ENCODE results near the gene PRX.
"Not testable (repeated sequence)": the region's sequence is repeated elsewhere in the genome, so short reads cannot be mapped to it uniquely, and the experiment has no call there.

The PRX gene

GRCh38 chr19:40413291-40413845 is at the start of gene PRX:
TSS of gene PRX (minus strand) at chr19:40413378. CDS start at chr19:40407932, 5,446 bp downstream.
- no peak for DNase-seq

DNA sequence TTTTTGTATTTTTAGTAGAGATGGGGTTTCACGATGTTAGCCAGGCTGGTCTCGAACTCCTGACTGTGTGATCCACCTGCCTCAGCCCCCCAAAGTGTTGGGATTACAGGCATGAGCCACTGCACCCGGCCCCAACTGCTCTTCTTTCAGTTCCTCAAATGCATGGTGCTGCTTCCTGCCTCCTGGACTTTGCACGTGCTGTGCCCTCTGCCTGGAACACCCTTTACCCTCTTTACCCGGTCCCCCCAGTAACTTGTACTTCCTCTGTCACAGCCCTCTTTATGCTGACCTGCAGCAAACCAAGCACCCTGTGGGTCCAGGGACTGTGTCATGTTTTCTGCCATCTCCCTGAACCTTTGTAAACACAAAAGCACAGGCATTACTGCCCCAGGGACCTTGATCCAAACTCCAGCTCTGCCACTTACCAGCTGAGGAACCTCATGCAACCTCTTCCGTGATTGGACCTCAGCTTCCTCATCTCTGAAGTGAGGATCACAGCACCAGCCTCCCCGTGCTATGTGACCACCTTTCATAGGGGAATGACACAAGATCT is 48.6 kb upstream of the PRX start:
- no peak for DNase-seq

GRCh38 chr19:40460185-40460584 is 47.0 kb upstream of the PRX start:
- DNase-seq, result no peak

GRCh38 chr19:40458597-40458974 is 45.4 kb upstream of the PRX start:
- no peak for DNase-seq

DNA sequence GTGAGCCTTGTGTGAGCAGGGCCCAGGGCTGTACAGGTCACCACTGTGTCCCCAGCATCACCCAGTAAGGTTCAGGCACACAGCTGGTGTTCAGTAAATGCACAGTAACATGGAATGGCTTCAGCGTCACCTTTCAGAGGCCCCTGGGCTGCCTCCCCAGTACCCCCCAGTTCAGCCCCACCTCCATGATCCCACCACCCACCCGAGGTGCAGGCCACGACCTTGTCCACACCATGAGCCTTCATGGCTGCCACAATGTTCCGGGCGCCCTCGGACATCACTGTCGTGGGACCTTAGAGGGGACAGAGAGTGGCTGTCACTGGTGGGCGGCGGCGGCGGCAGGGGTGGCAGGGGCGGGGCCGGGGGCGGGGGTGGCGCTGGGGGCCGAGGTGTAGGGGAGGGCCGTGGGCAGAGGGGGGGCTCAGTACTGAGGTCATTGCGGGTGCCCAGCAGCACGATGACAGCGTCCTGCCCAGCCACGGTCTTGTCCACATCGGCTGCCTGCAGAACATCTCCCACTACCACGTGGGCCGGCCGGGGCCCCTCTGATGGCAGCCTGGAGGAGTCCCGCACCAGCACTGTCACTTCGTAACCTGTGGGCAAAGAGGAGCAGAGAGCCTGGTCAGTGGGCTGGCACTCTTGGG is 44.9 kb upstream of the PRX start:
- no peak for DNase-seq

- no peak for DNase-seq
Measured at GRCh38 chr19:40457048-40457447, 43.9 kb upstream of the PRX start.

DNA sequence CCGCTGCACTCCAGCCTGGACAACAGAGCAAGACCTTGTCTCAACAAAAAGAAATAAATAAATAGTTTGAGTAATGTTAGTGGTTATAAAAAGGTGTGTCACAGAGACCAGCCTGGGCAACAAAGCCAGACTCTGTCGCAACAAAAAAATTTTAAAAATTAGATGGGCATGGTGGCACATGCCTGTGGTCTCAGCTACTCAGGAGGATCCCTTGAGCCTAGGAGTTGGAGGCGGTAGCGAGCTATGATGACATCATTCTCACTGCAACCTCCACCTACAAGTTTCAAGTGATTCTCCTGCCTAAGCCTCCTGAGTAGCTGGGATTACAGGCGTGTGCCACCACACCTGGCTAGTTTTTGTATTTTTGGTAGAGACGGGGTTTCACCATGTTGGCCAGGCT is 40.8 kb upstream of the PRX start:
- DNase-seq, result not testable (repeated sequence)

DNA sequence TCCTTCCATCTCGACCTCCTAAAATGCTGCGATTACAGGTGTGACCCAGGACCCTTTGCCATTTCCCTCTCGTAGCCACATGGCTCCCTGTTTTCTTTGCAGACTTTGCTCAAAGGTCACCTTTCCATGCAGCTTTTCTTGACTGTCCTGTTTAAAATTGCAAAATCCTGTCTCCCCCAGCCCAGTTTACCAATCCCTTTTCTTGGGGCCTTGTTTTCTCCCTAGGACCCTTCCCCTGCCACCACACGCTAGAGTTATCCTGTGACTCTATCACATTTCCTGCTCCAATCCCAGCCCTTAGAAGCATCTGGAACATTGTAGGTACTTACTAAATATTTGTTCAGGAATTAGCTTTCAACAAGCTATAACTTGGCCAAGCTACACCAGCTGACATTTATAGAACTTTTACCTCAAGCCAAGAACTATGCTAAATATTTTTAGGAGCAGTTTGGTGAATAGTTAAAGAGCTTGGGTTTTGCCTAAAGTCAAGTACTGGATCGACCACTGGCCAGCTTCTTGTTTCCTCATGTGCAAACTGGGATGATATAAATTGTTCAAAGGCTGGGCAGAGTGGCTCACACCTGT is 40.1 kb upstream of the PRX start:
- DNase-seq, result no peak

DNA sequence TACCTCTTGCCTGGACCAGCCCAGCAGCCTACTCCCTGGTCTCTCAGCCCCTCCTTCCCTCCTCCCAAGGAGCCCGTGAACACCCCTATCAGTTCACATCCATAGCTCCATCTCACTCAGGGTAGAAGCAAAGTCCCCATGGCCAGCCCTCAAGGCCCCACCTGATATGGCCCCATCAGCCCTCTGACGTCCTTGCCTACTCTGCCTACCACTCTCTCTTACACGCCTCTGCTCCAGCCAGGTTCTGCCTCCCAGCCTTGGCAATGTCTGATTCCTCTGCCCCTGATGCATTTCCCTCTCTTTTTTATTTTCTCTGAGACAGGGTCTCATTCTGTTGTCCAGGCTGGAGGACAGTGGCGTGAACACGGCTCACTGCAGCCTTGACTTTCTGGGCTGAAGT is 38.8 kb upstream of the PRX start:
- DNase-seq, result no peak

DNA sequence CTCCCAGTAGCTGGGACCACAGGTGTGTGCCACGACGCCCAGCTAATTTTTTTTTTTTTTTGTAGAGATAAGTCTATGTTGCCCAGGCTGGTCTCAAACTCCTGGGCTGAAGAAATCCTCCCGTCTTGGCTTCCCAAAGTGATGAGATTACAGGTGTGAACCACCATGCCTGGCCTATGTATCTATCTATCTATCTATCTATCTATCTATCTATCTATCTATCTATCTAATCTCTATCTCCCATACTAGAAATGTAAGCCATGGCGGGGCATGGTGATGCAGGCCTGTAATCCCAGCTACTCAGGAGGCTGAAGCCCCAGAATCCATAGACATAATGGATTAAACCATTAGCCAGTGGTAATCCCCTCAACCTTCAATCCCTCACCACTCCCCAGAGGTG is 37.5 kb upstream of the PRX start:
- no peak for DNase-seq

DNA sequence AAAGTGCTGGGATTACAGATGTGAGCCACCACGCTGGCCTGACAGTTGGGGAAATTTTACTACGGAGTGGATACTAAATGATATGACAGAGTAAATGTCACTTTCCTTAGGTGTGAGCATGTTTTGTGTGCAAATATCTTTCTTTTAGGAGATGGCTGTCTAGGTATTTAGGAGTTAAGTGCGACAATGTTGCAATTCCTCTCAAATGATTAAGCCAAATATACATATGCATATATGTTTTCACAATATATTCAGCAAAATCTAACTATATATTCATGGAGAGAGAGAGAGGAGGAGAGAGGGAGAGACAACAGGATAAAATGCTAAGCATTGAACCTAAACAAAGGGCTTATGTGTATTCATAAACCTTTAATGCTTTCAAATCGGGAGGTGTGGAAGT is 36.3 kb upstream of the PRX start:
- no peak for DNase-seq

DNA sequence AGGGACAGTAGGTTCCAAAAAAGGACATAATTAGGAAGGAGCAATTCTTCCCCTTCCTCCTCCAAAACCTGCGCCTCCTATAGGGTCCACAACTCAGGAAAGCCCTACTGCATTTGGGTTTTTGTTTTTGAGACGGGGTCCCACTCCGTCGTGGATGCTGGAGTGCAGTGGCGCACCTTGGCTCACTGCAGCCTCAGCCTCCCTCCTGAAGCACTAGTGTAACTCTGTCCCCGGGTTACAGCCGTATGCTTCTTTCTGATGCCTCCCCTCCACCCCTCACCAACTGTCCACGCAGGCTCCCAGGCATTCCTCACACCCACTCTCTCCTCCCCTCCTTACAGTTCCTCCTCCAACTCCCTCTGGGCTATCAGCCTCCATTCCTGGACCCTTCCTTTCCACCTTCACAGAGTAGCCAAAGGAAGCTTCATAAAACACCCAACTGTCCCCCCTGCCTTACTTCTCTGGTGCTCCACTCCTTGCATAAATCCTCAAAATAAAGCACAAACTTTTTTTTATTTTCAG is 33.1 kb upstream of the PRX start:
- no peak for DNase-seq

- no peak for DNase-seq
Measured at GRCh38 chr19:40445780-40446262, 32.6 kb upstream of the PRX start.

DNA sequence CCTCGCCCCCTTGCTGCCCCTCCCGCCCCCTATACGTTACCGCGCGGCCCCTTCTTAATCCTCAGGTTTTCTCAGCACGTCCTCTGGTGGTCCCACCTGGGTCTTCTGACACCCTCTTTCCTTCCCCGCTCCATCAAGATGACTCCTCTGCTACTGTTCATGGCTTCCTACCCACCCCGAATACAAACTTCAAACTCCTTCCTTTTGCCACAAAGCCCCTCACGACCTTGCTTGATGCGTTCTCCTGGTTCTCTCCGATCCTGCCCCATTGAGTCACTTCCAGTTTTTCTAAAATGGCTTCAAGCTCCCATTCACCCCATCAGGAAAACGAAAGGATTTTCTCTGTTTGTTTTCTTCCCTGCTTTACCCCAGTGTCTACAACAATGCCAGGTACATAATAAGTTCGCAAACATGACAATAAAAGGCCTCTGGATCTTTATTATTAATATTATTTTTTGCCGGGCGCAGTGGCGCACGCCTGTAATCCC is 31.7 kb upstream of the PRX start:
- no peak for DNase-seq

DNA sequence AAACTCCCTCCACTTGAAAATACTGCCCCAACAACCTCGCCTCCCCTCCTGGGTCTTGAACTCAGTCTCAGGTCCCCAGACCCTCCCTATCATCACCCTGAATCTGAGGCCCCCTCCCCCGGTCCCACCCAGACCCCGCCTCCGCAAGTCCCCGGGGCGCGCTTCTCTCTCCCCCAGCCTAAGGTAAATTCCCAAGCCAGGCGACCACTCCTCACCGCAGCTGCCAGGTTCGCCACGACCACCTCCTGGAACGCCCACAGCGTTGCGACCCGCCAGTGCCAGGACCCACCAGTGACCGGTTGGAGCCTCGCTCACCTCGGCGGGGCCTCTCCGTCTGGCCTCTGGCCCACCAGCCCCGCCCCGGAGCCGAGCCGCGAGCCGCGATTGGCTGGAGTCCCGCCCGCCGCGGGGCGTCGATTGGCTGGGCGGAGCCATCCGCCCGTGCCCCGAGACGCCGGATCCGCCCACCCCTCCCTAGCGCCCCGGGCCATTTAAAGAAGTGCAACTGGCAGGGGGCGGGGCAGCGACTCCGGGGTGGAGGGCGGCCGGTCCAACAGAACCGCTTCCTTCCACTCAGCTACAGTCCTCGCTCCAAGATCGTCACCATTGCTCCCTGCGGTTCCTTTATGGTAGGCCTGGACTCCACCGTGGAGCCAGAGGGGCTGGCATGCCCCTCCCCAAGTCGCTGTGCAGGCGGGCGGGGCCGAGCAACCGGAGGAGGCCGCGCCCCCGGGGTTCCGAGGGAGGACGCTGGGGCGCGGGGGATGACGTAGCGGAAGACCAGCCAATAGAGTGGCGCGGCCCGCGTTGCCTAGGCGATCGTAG is 31.0 kb upstream of the PRX start, which contains the start of gene SERTAD3:
Gene SERTAD3 (minus strand): TSS at position 336 of the 825 bp plus-strand sequence. CDS start 2,255 bp downstream, outside the sequence.
- peak; percentile 94 for DNase-seq

DNA sequence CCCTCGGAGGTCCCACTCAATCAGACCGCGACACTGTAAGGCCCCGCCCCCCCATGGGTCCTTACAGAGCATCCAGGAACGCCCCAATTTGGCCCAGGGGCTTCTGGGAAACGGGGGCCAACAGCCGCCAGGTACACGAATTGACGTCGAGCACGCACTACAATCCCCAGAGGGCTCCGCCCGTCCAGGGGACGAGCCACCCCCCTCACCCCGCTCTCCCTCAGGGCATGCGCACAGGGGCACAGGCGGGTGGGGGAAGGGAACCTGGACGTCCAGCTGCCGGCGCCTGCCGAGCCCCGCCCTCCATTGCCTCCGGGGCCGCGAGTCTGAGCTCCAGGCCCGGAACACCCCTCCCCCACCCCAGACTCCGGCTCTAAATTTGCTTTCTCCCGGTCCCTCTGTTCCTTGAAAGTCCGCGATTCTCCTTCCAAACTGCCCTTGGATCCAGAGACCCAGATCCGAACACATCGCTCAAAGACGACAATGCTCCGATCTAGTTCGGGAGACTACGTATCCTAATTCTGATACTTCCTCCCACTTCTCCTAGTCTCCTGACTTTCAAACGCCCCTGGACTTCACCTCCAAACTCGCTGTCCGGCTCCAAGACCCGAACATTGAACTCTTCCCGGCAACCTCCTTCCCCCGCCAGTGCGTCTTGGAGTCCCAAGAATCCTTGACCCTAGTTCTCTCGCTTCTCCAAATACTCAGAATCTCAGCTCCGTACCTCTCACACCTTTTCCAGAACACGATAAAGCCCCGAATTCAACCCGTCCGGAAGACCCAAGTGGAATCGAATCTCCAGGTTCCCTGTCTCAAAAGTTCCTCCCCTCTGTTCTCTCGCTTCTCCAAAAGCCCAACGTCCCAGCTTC is 30.2 kb upstream of the PRX start:
- DNase-seq, result peak; percentile 100

- no peak for DNase-seq
Measured at GRCh38 chr19:40442328-40443130, 29.4 kb upstream of the PRX start.

DNA sequence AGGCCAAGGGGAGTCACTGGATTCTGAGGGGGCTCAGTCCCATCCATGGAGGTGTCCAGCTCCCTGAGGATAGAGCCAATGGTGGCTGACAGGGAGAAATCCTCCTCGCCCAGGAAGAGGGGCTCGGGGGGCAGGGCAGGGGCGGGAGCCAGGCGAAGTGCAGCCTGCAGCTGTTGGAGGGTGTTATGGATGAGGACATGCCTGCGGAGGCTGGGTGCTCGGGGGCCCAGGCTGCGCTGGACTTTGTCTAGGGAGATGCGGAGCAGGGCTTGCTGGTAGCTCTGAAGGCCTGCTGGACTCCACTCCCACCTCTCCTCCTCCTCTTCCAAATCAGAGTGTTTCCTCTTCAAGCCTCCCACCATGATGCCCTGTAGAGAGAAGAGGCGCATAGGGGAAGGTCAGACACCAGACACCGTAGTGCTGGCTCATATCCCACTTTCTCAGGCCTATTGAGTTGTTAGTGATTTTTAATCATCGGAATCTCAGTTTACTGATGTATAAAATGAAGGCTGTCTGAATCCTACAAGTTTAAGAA is 28.6 kb upstream of the PRX start:
- no peak for DNase-seq

- DNase-seq, result no peak
Measured at GRCh38 chr19:40438284-40438683, 25.1 kb upstream of the PRX start.

DNA sequence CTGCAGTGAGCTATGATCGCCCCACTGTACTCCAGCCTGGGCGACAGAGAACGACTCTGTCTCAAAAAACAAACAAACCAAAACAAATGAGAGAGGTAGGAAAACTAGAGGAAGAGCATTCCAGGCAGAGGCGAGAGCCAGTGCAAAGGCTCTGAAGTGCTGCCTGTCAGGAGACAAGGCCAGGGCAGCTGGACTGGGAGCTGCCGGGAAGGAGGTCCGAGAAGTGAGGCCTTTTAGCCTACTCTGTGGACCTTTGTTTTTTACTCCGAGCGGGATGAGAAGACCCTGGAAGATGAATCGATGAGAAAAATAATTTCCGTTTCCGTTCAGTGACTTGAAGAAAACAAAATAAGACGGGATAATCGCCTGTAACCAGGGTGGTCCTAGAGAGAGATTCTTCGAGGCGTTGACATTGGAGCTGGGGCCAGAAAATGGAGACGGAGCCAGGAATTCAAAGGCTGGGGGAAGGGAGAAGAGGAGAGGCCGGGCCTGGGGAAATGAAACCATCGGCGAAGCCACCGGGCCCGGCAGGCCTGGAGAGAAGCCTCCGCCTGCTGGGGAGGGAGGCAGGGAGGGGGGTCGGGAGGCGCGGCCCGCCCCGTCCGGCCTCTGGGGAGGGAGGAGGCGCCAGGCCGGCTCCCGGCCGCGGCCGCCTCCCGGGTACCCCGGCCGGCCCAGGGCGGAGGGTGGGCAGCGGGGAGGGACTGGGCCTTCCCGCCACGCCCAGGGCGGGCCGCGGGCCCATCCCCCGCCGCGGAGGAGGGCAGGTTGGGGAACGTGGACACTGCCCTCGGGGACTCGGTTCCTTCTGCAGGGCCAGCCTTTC is 20.4 kb upstream of the PRX start:
- DNase-seq, result peak; percentile 12

Measured in NCI-H1105 (cell line).